DMS 273 treated with DMSO at 0.1 percent for 48 hours (cell line): ENCODE measurements around the gene NSD1.
A peak's percentile ranks its signal among the peaks of the same experiment; 100 is the strongest.

Experiments
- DNase-seq: peaks from one replicate; lab custom pipeline; 2025; lab: John Stamatoyannopoulos, UW

NSD1 gene, protein sequence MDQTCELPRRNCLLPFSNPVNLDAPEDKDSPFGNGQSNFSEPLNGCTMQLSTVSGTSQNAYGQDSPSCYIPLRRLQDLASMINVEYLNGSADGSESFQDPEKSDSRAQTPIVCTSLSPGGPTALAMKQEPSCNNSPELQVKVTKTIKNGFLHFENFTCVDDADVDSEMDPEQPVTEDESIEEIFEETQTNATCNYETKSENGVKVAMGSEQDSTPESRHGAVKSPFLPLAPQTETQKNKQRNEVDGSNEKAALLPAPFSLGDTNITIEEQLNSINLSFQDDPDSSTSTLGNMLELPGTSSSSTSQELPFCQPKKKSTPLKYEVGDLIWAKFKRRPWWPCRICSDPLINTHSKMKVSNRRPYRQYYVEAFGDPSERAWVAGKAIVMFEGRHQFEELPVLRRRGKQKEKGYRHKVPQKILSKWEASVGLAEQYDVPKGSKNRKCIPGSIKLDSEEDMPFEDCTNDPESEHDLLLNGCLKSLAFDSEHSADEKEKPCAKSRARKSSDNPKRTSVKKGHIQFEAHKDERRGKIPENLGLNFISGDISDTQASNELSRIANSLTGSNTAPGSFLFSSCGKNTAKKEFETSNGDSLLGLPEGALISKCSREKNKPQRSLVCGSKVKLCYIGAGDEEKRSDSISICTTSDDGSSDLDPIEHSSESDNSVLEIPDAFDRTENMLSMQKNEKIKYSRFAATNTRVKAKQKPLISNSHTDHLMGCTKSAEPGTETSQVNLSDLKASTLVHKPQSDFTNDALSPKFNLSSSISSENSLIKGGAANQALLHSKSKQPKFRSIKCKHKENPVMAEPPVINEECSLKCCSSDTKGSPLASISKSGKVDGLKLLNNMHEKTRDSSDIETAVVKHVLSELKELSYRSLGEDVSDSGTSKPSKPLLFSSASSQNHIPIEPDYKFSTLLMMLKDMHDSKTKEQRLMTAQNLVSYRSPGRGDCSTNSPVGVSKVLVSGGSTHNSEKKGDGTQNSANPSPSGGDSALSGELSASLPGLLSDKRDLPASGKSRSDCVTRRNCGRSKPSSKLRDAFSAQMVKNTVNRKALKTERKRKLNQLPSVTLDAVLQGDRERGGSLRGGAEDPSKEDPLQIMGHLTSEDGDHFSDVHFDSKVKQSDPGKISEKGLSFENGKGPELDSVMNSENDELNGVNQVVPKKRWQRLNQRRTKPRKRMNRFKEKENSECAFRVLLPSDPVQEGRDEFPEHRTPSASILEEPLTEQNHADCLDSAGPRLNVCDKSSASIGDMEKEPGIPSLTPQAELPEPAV (N-terminal part only)

DNA sequence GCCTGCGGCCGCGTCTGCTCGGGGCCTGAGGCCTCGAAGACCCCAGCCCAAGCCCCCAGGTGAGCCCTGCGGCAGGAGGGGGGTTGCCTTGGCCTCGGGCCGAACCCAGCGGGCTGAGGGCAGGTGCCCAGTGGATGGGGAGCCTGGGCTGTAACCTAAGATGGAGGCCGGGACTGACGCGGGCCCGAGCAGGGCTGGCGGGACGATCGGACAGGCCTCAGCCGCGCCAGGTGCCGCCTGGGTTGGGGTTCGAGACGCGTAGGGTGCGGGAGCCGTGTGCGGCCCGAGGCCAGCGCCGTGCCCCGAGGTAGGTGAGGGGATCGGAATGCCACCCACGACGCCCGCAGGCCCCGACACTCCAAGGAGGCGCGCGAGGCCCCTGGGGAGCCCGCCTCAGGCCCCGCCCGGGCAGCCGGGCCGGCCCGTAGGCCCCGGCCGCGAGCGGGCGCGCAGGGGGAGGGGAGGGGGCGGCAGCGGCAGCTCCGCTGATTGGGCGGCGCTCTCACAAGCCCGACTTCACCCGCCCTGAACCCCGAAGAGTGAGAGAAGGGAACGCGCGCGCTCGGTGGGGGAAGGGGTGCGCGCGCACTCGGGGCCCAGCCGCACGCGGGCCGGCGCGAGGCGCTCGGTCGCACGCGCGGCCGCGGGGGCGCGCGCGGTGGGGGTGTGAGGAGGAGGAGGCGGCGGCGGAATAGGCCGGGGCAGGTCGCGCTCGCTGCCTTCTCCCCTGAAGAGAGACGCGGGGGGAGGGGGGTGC, at the start of gene NSD1:
NSD1 (plus strand) TSS at position 678 of the 757 bp plus-strand sequence. CDS start 1,331 bp downstream, outside the sequence.
- DNase-seq: no peak

DNA sequence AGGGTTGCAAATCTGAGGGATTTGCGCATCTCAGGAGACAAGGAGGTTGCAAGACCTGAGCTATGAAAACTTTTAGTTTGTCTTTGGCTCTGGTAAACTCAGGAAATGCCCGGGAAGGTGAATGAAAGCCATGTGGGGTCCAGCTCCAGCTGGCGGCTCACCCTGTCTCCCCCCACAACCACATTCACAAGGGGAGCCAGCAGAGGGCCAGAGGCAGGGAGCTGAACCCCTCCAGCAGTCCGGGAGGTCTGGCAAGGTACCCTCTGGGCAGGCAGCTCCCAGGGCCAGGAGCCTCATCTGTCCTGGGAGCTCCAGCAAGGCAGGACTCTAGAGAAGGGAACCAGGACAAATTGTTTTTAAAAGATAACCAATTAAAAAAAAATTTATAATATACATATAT, 49.4 kb upstream of the NSD1 start:
- DNase-seq: no peak

DNA sequence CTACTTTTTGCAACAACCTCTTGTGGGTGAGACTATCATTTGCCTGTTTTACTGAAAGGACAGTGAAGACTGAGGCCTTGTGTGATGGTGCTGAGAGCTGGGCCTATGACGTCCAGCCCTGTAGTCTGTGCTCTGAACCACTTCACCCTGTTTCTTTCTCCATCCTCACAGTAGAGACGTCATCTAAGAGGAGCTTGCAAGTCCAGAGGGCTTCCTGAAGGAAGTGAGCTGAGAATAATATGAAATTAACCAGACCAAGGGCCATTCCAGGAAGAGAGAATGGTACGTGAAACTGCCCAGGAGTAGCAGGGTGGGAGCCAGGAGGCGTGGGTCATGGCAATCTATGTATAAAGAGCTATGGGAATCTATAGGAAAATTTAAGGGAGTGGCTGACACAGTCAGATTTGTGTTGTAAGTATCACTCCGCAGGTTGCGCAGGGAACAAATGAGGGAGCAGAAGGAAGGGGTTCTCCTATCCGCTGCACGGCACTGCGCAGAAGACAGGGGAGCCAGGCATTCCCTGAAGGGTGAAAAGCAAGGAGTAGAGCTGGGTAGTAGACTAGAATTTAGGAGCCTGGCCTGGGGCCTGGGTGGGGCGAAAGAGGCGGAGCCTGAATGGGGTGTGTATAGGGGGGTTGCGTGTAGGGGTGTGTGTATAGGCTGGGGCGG, 47.5 kb upstream of the NSD1 start:
- no peak for DNase-seq

DNA sequence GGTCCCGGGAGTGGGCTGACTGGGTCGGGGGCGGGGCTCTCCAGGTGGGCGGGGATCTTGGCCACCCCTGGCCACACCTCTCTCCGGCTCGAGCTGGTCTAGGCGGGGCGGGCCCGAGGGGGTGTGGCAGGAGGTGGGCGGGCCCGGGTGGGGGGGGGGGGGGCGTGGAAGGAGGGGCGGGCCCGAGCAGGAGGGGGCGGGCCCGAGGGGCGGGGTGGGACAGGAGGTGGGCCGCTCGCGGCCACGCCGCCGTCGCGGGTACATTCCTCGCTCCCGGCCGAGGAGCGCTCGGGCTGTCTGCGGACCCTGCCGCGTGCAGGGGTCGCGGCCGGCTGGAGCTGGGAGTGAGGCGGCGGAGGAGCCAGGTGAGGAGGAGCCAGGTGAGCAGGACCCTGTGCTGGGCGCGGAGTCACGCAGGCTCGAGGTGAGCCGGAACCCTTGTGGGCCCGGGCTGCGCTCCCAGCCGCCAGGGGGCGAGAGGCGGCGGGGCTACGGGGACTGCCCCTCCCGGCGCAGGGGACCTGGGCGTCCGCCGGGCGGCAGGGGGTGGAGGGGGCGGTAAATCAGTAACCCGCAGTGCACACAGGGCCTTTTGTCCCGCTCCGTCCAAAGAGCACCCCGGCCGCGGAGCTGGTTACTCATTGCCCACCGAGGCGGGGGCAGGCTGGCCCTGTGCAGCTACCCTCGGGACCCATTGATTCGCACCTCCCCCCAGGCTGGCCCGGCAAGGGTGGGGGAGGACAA, 46.7 kb upstream of the NSD1 start, which contains the start of gene FGFR4:
FGFR4 (plus strand) TSS at position 262 of the 744 bp plus-strand sequence. CDS start 2,688 bp downstream, outside the sequence.
- DNase-seq: peak; percentile 16

DNA sequence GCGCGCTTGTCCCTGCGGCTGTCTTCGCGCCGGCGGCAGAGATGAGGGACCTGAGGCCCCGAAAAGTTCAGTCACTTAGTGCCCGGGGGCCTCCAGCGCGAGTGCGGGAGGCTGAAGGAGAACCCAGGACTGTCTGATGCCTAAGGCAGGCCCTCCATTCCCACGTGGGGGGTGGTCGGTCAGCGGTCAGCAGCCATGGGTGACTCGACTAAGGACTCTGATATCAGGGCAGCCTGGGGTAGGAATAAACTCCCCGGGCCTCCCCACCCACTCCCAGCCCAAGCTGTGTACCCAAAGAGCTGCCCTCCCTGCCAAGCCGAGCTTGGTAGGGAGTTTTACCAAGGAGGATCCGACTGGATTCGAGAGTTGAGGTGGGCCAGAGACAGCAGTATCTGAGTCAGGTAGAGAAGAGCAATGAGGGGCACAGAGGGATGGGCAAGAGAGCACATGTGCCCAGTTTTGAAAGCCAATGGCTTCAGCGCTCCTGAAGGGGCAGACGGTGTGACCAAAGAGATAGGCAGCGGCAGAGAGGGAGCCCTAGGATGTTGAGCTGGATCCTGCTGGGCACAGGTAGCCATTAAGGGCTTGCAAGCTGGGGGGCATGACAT, 46.1 kb upstream of the NSD1 start:
- DNase-seq: no peak

DNA sequence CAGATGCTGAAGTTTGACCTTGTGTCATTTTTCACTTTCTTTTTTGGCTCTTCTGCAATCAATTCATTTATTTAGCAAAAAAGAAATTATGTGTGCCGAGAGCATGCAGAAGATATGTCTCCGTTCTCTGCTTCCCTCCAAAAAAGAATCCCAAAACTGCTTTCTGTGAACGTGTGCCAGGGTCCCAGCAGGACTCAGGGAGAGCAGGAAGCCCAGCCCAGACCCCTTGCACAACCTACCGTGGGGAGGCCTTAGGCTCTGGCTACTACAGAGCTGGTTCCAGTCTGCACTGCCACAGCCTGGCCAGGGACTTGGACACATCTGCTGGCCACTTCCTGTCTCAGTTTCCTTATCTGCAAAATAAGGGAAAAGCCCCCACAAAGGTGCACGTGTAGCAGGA, 44.4 kb upstream of the NSD1 start:
- no peak for DNase-seq

DNA sequence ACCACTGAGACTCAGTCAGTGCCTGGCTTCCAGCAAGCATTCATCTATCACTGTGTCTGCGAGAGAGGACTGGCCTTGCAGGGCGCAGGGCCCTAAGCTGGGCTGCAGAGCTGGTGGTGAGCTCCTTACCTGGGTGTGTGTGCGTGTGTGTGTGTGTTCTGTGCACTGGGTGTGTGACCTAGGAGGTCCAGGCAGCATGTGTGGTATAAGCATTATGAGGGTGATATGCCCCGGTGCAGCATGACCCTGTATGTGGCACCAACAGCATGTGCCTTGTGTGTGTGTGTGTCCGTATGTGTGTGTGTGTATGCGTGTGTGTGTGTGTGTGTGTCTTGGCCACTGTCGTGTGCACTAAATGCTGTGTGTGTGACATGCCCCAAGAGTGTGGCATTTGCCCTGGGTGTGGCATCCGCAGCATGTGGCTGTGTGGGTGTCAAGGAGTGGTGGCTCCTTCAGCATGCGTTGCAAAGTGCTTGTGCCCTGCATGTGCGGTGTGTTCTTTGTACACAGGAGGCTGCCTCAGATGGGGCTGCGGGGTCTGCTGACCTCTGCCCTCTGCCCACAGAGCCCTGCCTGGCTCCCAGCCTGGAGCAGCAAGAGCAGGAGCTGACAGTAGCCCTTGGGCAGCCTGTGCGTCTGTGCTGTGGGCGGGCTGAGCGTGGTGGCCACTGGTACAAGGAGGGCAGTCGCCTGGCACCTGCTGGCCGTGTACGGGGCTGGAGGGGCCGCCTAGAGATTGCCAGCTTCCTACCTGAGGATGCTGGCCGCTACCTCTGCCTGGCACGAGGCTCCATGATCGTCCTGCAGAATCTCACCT, 43.5 kb upstream of the NSD1 start:
- no peak for DNase-seq

DNA sequence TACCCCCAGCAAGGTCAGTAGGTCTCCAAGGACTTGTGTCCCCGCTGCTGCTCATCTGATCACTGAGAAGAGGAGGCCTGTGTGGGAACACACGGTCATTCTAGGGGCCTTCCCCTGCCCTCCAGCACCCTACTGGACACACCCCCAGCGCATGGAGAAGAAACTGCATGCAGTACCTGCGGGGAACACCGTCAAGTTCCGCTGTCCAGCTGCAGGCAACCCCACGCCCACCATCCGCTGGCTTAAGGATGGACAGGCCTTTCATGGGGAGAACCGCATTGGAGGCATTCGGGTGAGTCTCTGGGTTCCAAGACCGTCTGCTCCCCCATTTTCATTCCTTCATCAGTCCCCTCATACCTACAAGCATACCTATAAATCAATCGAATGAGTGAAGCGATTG, 42.8 kb upstream of the NSD1 start:
- DNase-seq: no peak

DNA sequence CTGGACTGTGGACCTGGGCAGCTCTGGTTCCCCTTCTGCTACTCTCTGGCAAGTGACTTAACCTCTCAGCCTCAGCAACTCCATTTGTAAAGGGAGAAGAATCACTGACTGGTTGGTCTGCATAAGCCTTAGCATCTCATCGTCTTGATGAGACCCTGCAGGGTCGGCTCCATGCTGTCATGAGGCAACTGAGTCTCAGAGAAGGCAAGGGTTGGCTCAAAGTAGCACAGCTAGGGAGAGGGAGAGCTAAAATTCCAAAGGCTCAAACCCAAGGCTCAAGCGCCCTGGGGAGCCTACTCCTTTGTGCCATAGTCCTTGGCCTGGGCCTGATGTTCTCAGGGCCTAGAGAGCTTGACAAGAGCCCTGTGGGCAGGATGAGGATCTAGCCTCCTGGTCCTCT, 42.3 kb upstream of the NSD1 start:
- DNase-seq: no peak

DNA sequence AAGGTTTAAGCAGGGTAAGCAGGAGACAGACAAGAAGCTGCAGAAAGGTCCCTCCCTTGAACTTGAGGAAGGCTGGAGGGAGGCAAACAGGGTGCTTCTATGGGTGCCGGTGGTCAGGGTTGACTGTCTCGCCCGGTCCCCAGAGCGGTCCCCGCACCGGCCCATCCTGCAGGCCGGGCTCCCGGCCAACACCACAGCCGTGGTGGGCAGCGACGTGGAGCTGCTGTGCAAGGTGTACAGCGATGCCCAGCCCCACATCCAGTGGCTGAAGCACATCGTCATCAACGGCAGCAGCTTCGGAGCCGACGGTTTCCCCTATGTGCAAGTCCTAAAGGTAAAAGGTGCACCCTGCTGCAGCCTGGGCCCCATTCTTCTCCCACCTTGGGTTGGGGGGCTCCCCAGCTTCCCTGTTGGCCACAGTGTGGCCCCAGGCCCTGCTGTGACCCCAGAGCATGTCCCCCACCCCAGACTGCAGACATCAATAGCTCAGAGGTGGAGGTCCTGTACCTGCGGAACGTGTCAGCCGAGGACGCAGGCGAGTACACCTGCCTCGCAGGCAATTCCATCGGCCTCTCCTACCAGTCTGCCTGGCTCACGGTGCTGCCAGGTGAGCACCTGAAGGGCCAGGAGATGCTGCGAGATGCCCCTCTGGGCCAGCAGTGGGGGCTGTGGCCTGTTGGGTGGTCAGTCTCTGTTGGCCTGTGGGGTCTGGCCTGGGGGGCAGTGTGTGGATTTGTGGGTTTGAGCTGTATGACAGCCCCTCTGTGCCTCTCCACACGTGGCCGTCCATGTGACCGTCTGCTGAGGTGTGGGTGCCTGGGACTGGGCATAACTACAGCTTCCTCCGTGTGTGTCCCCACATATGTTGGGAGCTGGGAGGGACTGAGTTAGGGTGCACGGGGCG, 41.1 kb upstream of the NSD1 start:
- DNase-seq: no peak

DNA sequence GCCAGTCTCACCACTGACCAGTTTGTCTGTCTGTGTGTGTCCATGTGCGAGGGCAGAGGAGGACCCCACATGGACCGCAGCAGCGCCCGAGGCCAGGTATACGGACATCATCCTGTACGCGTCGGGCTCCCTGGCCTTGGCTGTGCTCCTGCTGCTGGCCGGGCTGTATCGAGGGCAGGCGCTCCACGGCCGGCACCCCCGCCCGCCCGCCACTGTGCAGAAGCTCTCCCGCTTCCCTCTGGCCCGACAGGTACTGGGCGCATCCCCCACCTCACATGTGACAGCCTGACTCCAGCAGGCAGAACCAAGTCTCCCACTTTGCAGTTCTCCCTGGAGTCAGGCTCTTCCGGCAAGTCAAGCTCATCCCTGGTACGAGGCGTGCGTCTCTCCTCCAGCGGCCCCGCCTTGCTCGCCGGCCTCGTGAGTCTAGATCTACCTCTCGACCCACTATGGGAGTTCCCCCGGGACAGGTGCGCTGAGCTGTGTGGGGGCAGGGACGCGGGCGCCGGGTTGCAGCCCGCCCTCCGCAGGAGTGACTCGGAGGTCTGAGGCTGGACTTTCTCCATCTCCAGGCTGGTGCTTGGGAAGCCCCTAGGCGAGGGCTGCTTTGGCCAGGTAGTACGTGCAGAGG, 40.4 kb upstream of the NSD1 start:
- DNase-seq: no peak

DNA sequence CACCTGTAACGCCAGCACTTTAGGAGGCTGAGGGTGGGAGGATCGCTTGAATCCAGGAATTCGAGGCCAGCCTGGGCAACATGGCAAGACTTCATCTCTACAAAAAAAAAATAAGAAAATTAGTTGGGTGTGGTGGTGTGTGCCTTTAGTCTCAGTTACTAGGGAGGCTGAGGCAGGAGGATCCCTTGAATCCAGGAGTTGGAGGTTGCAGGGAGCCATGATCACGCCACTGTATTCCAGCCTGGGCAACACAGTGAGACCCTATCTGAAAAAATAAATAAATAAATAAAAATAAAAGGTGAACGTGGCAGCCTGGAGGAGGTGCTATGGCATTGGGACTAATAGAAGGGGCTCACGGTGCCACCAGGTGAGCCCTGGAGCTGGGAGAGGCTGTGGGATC, 39.8 kb upstream of the NSD1 start:
- no peak for DNase-seq

DNA sequence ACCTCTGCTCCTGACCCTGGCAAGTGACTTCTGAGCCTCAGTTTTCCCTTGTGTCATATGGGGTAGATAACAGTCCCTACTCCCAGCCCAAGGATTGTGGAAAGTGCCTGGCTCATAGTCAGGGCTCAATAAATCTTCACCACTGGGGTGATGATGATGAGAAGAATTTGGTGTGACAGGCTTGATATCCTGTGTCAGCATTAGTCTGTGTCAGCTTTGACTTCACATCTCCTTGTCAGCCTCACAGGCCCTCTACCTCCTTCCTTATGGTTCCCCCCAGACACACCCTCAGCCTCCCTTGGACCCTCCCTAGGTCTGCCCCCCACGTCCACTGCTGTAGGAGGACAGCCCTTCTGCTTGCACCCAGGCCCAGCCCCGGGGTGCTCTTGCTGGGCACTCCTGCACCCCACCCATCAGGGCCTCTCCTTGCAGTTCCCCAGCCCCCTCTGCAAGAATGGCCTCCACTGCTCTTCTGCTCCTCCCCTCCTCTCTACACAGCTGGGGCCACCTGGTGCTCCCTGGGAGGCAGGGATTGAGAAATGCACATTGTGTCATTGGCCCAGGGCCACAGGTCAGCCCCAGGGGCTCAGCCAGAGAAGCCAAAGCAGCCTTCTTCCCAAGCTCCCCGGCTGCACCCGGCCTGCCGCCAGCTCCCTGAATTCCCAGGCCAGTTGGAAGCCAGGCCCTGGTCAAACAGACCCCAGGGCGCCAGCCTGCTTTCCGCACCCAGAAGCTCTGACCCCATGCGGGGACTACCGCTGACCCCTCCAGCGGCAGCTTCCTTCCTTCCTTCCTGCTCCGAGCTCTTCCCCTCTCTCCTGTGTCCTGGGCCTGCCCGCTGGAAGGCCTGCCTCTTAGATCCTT, 39.1 kb upstream of the NSD1 start:
- DNase-seq: no peak

DNA sequence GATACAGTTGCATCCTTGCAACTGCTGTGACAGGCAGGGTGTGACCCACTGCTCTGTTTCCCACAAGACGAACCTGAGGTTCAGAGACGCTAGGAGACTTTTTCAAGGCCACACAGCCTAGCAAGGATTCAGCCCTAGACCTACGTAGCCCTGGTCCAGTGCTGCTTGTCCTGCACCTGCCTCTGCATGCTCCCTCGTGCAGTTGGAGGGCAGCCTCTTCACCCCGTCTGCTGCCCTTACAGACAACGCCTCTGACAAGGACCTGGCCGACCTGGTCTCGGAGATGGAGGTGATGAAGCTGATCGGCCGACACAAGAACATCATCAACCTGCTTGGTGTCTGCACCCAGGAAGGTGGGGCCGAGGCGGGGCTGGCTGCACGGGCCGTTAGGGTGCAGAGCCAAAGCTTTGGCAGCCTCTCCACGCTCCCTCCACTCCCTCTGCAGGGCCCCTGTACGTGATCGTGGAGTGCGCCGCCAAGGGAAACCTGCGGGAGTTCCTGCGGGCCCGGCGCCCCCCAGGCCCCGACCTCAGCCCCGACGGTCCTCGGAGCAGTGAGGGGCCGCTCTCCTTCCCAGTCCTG, 38.4 kb upstream of the NSD1 start:
- no peak for DNase-seq

DNA sequence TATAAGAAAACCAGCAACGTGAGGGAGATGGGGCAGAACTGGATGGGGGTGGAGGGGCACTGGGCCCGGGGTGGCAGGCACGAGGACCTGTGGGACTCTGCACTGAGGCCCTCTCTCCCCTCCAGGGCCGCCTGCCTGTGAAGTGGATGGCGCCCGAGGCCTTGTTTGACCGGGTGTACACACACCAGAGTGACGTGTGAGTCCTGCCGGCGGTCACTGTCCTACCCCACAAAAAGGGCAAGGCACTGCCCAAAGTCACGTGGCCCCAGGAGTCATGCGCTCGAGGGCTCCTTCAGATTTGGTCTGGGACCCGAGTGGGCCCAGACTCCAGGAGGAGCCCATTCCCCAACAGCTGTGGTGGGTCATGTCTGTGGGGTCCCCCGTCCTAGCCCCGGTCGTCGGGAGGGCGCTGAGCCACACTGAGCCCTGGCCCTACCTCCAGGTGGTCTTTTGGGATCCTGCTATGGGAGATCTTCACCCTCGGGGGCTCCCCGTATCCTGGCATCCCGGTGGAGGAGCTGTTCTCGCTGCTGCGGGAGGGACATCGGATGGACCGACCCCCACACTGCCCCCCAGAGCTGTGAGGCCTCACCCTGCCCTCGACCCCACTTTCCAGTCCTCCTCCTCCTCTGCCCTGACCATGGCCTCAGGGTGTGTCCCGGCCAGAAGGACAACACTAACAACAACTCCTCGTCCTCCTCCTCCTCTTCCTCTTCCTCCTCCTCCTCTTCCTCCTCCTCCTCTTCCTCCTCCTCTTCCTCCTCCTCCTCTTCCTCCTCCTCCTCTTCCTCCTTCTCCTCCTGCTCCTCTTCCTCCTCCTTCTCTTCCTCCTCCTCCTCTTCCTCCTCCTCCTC, 37.2 kb upstream of the NSD1 start:
- no peak for DNase-seq
